SH-SY5Y (cell line): Measurements from ENCODE around the gene ZNF689.

Source experiments
- GATA2 ChIP-seq: IDR thresholded peaks from 2 replicates; pipeline ENCODE4 v1.6.1; 2011; ENCODE audit warnings: mild to moderate bottlenecking, low read depth, low read length
- GATA3 ChIP-seq: IDR thresholded peaks from 2 replicates; pipeline ENCODE4 v1.6.1; 2011; ENCODE audit warnings: low read depth, mild to moderate bottlenecking, low read length, moderate library complexity

DNA sequence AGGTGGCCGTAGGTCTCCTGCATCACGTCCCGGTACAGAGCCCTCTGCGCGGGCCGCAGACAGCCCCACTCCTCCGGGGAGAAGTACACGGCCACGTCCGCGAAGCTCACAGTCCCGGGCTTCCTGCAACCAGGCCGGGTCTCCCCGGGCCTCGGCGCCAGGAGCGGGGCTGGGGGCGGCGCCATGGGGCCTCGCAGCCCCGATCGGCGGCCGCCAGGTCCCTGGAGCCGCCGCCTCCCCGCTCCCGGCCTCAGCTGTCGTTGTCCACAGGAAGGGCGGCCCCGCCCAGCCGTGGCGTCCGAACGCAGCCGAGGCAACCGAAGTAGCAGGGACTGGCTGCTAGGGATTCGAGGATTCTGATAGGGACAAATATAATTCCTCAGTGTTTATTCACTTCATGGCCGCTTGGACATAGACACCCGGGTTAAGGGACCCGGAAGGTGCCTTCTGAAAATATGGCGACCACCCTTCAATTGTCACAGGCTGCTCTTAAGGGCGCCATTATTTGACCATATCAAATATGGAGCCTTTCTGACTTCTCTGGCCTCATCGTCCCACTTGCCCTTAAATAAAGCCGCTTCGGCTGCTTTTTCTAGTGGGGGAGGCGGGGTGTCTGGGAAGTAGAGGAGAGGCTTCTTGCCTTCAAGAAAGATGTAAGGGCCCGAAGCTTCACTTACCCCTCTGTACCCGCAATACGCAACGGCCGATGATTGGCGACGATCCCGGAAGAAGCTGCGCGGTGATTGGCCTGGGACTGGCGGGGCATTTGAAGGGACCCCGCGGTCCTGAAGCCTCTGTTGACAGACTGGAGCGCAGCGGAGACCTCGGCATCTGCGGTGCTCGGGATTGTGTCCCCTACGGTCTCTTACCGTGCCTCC lies 38.5 kb downstream of the ZNF689 start, which contains the start of gene ZNF688:
- TF ChIP-seq GATA2 (no peak), GATA3 (no peak)
